Smooth muscle cell (in vitro differentiated cells): ENCODE results near the gene WWC1. TPM values are rescaled to one million over a fixed set of nuclear protein-coding genes. Genes with fewer than 3 reads are reported as not detected.

Source experiments
- DNase-seq: peaks from one replicate; lab custom pipeline; 2025; ENCODE audit not compliant: unreplicated experiment; lab: John Stamatoyannopoulos, UW
- H2AFZ ChIP-seq: fragments of 200-600 bp; sonication (generic); 2 replicates; pipeline ENCODE4 v1.6.0; 2016; ENCODE audit warnings: antibody characterized with exemption, low read depth, mild to moderate bottlenecking
- H3F3A ChIP-seq: fragments of 200-600 bp; sonication (generic); 2 replicates; pipeline ENCODE4 v1.6.0; 2017; ENCODE audit warnings: antibody characterized with exemption, low read depth
- H3K27ac ChIP-seq: fragments of 200-600 bp; sonication (generic); 2 replicates; pipeline ENCODE4 v1.5.1; 2016; ENCODE audit warnings: low read depth, mild to moderate bottlenecking
- H3K27me3 ChIP-seq: fragments of 200-600 bp; sonication (generic); 2 replicates; pipeline ENCODE4 v1.6.1; 2016; ENCODE audit warnings: low read depth, mild to moderate bottlenecking
- H3K36me3 ChIP-seq: fragments of 200-600 bp; sonication (generic); 2 replicates; pipeline ENCODE4 v1.5.1; 2016; ENCODE audit warnings: low read depth
- H3K4me1 ChIP-seq: fragments of 200-600 bp; sonication (generic); 2 replicates; pipeline ENCODE4 v1.5.1; 2016; ENCODE audit warnings: low read depth
- H3K4me2 ChIP-seq: fragments of 200-600 bp; sonication (generic); 2 replicates; pipeline ENCODE4 v1.6.0; 2016; ENCODE audit warnings: mild to moderate bottlenecking
- H3K4me3 ChIP-seq: fragments of 200-600 bp; sonication (generic); 2 replicates; pipeline ENCODE4 v1.5.1; 2016; ENCODE audit warnings: mild to moderate bottlenecking
- H3K79me2 ChIP-seq: fragments of 200-600 bp; sonication (generic); 2 replicates; pipeline ENCODE4 v1.6.0; 2016; ENCODE audit warnings: low read depth, mild to moderate bottlenecking
- H3K9ac ChIP-seq: fragments of 200-600 bp; sonication (generic); 2 replicates; pipeline ENCODE4 v1.6.0; 2016; ENCODE audit warnings: low read depth
- H3K9me3 ChIP-seq: fragments of 200-600 bp; sonication (generic); replicated peaks from 2 replicates; pipeline ENCODE4 v1.5.1; 2016; ENCODE audit warnings: low read depth
- H4K20me1 ChIP-seq: fragments of 200-600 bp; sonication (generic); 2 replicates; pipeline ENCODE4 v1.6.0; 2016; ENCODE audit warnings: low read depth
- WGBS: methylation state at CpG from one replicate; pipeline ENCODE4 v1.1.7; 2016; ENCODE audit warnings: low lambda C conversion rate; 5-methylcytosine and 5-hydroxymethylcytosine counted together
- polyA plus RNA-seq: library from polyadenylated mRNA; unstranded; fragments of >200 nt; fragmentation: Nextera tagmentation; extraction: Ambion mirVana; gene quantifications from 2 replicates; pipeline ENCODE4 v1.2.1, GENCODE V29; 2016
- total RNA-seq: library from RNA; depleted of rRNA; stranded (reverse); fragments of >200 nt; gene quantifications from 2 replicates; pipeline ENCODE4 v1.2.3, GENCODE V29; 2014
- TF ChIP-seq, protein P1 (sequence below): fragments of 200-600 bp; sonication (generic); IDR thresholded peaks from 2 replicates; pipeline ENCODE4 v1.5.1; 2017; ENCODE audit warnings: borderline replicate concordance, mild to moderate bottlenecking, antibody characterized with exemption; ENCODE audit not compliant: insufficient read depth, poor library complexity, severe bottlenecking

WWC1 gene
- total and polyA plus RNA-seq, 2 experiments from 2014 or later, result 3.7 to 7.5 TPM

DNA sequence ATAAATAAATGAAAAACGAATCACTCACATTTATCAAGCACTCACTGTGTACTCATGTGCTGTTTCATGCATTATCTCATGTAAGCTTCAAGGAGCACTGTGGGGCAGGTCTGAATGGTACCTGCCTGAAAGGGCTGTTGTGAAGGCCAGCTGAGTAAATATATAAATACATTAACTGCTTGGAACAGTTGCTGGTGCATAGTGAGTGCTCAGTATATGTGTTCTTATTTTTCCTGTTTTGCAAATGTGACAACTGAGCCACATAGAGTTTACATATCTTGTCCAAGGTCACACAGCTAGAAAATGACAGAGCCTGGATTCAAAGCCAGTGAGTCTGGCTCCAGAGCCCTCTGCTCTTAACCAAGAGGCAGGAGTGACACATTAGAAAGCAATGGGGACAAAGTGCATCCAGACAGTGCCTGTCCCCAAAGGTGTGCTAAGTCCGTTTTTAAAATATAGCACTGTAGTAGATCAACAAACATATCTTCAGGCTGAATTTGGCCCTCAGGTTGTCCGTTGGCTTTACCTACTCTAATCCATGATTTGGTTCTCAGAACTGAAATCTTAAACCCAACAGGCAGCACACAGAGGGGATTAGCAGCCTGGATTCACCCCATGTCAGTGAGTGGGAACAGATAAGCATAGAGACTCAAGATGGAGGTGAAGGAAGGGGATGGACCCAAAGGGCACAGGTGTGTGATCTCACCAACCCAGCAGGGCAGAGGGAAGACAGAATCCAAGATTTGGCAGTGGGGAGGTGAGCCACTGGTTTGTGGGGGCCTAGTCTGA, 70.8 kb downstream of the WWC1 start:
- H3F3A ChIP-seq, result peaks cover 9% of the 10 kb centered on the region
- H4K20me1 ChIP-seq, result no peaks in the 10 kb centered on the region
- no peaks in the 10 kb centered on the region for H3K9me3 ChIP-seq
- no peak overlapping the region for H3K4me2 ChIP-seq
- no peak overlapping the region for H3K9ac ChIP-seq
- 74% methylated on average over 3 of the region's 3 CpGs for WGBS
- no peak overlapping the region for H3K4me3 ChIP-seq
- H3K36me3 ChIP-seq, result no peaks in the 10 kb centered on the region
- no peak for DNase-seq
- H3K27me3 ChIP-seq, result no peaks in the 10 kb centered on the region
- peaks cover 21% of the 10 kb centered on the region for H3K4me1 ChIP-seq
- peaks cover 4% of the 10 kb centered on the region for H3K79me2 ChIP-seq
- TF ChIP-seq, protein P1, sequence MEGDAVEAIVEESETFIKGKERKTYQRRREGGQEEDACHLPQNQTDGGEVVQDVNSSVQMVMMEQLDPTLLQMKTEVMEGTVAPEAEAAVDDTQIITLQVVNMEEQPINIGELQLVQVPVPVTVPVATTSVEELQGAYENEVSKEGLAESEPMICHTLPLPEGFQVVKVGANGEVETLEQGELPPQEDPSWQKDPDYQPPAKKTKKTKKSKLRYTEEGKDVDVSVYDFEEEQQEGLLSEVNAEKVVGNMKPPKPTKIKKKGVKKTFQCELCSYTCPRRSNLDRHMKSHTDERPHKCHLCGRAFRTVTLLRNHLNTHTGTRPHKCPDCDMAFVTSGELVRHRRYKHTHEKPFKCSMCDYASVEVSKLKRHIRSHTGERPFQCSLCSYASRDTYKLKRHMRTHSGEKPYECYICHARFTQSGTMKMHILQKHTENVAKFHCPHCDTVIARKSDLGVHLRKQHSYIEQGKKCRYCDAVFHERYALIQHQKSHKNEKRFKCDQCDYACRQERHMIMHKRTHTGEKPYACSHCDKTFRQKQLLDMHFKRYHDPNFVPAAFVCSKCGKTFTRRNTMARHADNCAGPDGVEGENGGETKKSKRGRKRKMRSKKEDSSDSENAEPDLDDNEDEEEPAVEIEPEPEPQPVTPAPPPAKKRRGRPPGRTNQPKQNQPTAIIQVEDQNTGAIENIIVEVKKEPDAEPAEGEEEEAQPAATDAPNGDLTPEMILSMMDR, result no peak
- H3K27ac ChIP-seq, result no peak overlapping the region
- no peak overlapping the region for H2AFZ ChIP-seq

DNA sequence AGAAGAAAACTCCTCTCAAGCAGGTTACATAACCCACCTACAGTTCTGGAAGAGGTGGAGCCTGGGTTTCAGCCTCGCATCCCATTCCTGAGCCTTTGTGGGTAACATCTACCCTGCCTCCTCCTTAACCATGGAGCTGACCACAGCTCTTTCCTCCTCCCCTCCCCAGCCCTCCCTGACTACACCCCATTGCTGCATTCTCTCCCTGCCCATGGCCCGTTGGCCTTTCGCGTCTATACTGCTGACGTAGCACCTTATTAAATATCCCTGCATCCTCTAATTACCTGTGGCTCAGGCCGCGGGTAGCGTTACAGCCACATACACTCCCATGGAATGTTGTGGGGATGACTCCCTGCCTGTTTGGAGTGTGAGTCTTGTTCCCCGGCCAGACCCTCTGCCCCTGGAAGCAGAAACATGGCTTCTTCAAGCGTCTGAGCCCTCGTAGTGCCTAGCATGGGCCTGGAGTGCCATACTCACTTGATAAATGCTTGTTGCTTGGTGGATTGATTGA, 72.8 kb downstream of the WWC1 start:
- Histone ChIP-seq H3K9ac (no peak overlapping the region), H3K4me3 (no peak overlapping the region), H3K27ac (peak overlapping the region; percentile 57), H3K36me3 (no peaks in the 10 kb centered on the region), H3K4me1 (peaks cover 16% of the 10 kb centered on the region), H3F3A (peaks cover 9% of the 10 kb centered on the region), H3K79me2 (peaks cover 4% of the 10 kb centered on the region), H3K9me3 (no peaks in the 10 kb centered on the region), H2AFZ (no peak overlapping the region), H3K27me3 (no peaks in the 10 kb centered on the region), H3K4me2 (peak overlapping the region; percentile 41), H4K20me1 (no peaks in the 10 kb centered on the region)
- TF ChIP-seq, protein P1, result no peak
- no peak for DNase-seq
- 35% methylated on average over 11 of the region's 11 CpGs for WGBS

DNA sequence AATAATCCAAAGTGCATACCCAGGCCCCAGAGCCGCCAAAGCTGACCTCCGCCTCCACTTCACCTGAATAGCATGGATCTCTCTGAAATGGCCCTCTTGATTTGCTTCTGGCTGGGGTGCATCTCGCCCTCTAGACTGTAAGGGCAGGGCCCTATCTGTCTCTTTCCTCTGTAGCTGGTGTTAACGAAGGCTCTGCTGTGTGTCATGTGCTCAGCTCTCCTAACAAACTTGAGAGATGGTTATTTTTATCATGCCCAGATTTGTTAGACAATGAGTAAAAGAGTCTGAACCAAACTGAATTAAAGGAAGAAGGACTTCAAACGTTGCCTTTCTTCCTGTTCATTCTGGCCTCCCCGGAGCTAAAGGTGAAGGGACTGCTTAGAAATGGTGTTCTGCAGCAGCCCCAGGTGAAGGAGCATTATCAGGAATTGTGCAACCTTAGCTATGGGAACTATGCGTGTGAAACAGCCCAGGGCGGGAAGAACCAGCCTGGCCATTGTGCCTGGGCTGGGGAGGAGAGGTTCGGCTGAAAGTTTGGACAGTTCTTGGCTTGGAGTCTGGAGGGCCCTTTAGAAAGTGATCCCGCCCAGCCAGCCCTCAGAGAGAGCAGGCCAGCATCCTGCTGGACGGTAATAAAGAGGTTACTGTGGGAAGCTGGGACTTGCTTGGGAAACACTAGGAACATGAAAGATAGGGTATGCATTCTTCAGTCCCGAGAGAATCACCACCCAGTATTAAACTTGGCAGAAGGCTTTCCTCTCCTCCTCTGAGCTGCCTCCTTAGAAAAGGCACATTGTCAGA, 73.5 kb downstream of the WWC1 start:
- no peak overlapping the region for H2AFZ ChIP-seq
- H3K27me3 ChIP-seq, result no peaks in the 10 kb centered on the region
- H3K36me3 ChIP-seq, result no peaks in the 10 kb centered on the region
- peak overlapping the region; percentile 57 for H3K27ac ChIP-seq
- no peaks in the 10 kb centered on the region for H4K20me1 ChIP-seq
- peaks cover 16% of the 10 kb centered on the region for H3K4me1 ChIP-seq
- TF ChIP-seq, protein P1, result no peak
- WGBS, result 54% methylated on average over 12 of the region's 12 CpGs
- DNase-seq, result no peak
- no peak overlapping the region for H3K4me3 ChIP-seq
- H3K9ac ChIP-seq, result no peak overlapping the region
- no peaks in the 10 kb centered on the region for H3K9me3 ChIP-seq
- peaks cover 4% of the 10 kb centered on the region for H3K79me2 ChIP-seq
- peak overlapping the region; percentile 41 for H3K4me2 ChIP-seq
- H3F3A ChIP-seq, result peaks cover 9% of the 10 kb centered on the region
